ENCODE measurements around the gene APBA3.

The APBA3 gene

GRCh38 chr19:3721887-3722442 lies 39.5 kb downstream of the APBA3 start:
- FAIRE-seq = no peak

GRCh38 chr19:3721131-3721886 lies 40.2 kb downstream of the APBA3 start:
- no peak for TF ChIP-seq POLR2A (IDR thresholded peaks at IDR 0.05; ENCODE audit: low read depth, low read length)
- no peak for TF ChIP-seq TAF1 (IDR thresholded peaks at IDR 0.05; ENCODE audit: borderline replicate concordance, low read depth, low read length)
- TF ChIP-seq POLR2AphosphoS5 (IDR thresholded peaks at IDR 0.05; ENCODE audit: low read depth, low read length) = no peak
- peak; percentile 92 for DNase-seq (ENCODE audit: insufficient read length)

More at GRCh38 chr19:3721887-3722442, 39.5 kb downstream of the APBA3 start:
- TF ChIP-seq POLR2A (IDR thresholded peaks at IDR 0.05; ENCODE audit: low read depth, low read length) = no peak
- no peak for TF ChIP-seq POLR2AphosphoS5 (IDR thresholded peaks at IDR 0.05; ENCODE audit: low read depth, low read length)
- TF ChIP-seq TAF1 (IDR thresholded peaks at IDR 0.05; ENCODE audit: borderline replicate concordance, low read depth, low read length) = no peak
- no peak for DNase-seq (ENCODE audit: insufficient read length)

GRCh38 chr19:3720349-3720917 lies 41.1 kb downstream of the APBA3 start:
- TF ChIP-seq POLR2AphosphoS5 (IDR thresholded peaks at IDR 0.05; ENCODE audit: low read depth, low read length) (no peak), POLR2A (IDR thresholded peaks at IDR 0.05; ENCODE audit: low read depth, low read length) (no peak), TAF1 (IDR thresholded peaks at IDR 0.05; ENCODE audit: borderline replicate concordance, low read depth, low read length) (no peak)
- FAIRE-seq (no peak), DNase-seq (ENCODE audit: insufficient read length) (no peak)

More at GRCh38 chr19:3721131-3721886, 40.2 kb downstream of the APBA3 start:
- FAIRE-seq = no peak

GRCh38 chr19:3719868-3720267 lies 41.6 kb downstream of the APBA3 start:
- TF ChIP-seq POLR2A (IDR thresholded peaks at IDR 0.05; ENCODE audit: low read depth, low read length) (no peak), TAF1 (IDR thresholded peaks at IDR 0.05; ENCODE audit: borderline replicate concordance, low read depth, low read length) (no peak), POLR2AphosphoS5 (IDR thresholded peaks at IDR 0.05; ENCODE audit: low read depth, low read length) (no peak)
- FAIRE-seq (no peak), DNase-seq (ENCODE audit: insufficient read length) (no peak)

- TF ChIP-seq POLR2AphosphoS5 (IDR thresholded peaks at IDR 0.05; ENCODE audit: low read depth, low read length) = no peak
- no peak for TF ChIP-seq TAF1 (IDR thresholded peaks at IDR 0.05; ENCODE audit: borderline replicate concordance, low read depth, low read length)
- no peak for TF ChIP-seq POLR2A (IDR thresholded peaks at IDR 0.05; ENCODE audit: low read depth, low read length)
- FAIRE-seq (no peak), DNase-seq (ENCODE audit: insufficient read length) (no peak)
Observed at GRCh38 chr19:3716147-3716668, 45.3 kb downstream of the APBA3 start.

GRCh38 chr19:3712663-3713611 lies 48.6 kb downstream of the APBA3 start:
- DNase-seq (ENCODE audit: insufficient read length) (no peak), FAIRE-seq (no peak)
- TF ChIP-seq POLR2A (IDR thresholded peaks at IDR 0.05; ENCODE audit: low read depth, low read length) (no peak), POLR2AphosphoS5 (IDR thresholded peaks at IDR 0.05; ENCODE audit: low read depth, low read length) (no peak), TAF1 (IDR thresholded peaks at IDR 0.05; ENCODE audit: borderline replicate concordance, low read depth, low read length) (no peak)

- DNase-seq (ENCODE audit: insufficient read length) = no peak
- TF ChIP-seq POLR2A (IDR thresholded peaks at IDR 0.05; ENCODE audit: low read depth, low read length) = no peak
- TF ChIP-seq POLR2AphosphoS5 (IDR thresholded peaks at IDR 0.05; ENCODE audit: low read depth, low read length) = no peak
- TF ChIP-seq TAF1 (IDR thresholded peaks at IDR 0.05; ENCODE audit: borderline replicate concordance, low read depth, low read length) = no peak
- FAIRE-seq = no peak
Observed at GRCh38 chr19:3710265-3710812, 51.2 kb downstream of the APBA3 start.

- FAIRE-seq (no peak), DNase-seq (ENCODE audit: insufficient read length) (no peak)
- TF ChIP-seq POLR2A (IDR thresholded peaks at IDR 0.05; ENCODE audit: low read depth, low read length) = no peak
- no peak for TF ChIP-seq POLR2AphosphoS5 (IDR thresholded peaks at IDR 0.05; ENCODE audit: low read depth, low read length)
- TF ChIP-seq TAF1 (IDR thresholded peaks at IDR 0.05; ENCODE audit: borderline replicate concordance, low read depth, low read length) = no peak
Observed at GRCh38 chr19:3708207-3708931, 53.1 kb downstream of the APBA3 start, which contains the start of gene TJP3. TJP3 (plus strand) TSS chr19:3708384; CDS start chr19:3728433, 20,049 bp downstream.

GRCh38 chr19:3707868-3708206 lies 53.7 kb downstream of the APBA3 start:
- no peak for FAIRE-seq
- TF ChIP-seq POLR2A (IDR thresholded peaks at IDR 0.05; ENCODE audit: low read depth, low read length) (no peak), TAF1 (IDR thresholded peaks at IDR 0.05; ENCODE audit: borderline replicate concordance, low read depth, low read length) (no peak), POLR2AphosphoS5 (IDR thresholded peaks at IDR 0.05; ENCODE audit: low read depth, low read length) (no peak)
- DNase-seq (ENCODE audit: insufficient read length) = no peak

GRCh38 chr19:3701200-3701599 lies 60.3 kb downstream of the APBA3 start:
- DNase-seq (ENCODE audit: insufficient read length) (no peak), FAIRE-seq (peak; percentile 48)
- TF ChIP-seq POLR2A (IDR thresholded peaks at IDR 0.05; ENCODE audit: low read depth, low read length) (no peak), POLR2AphosphoS5 (IDR thresholded peaks at IDR 0.05; ENCODE audit: low read depth, low read length) (no peak), TAF1 (IDR thresholded peaks at IDR 0.05; ENCODE audit: borderline replicate concordance, low read depth, low read length) (no peak)

Data from GM12892 (cell line).